ENCODE measurements around the gene SLX9. TPM values are rescaled to one million over a fixed set of nuclear protein-coding genes. Genes with fewer than 3 reads are reported as not detected.
"Not testable (repeated sequence)": the region's sequence is repeated elsewhere in the genome, so short reads cannot be mapped to it uniquely, and the experiment has no call there.

The SLX9 gene
- total and polyA plus RNA-seq, 10 donors: 6.1 to 35.4 (median 27.0) TPM

GRCh38 chr21:44926331-44927101, 13.3 kb upstream of the SLX9 start:
- H3K27me3 ChIP-seq (replicated peaks in 1 of 7): peaks cover 0 to 1% (median 0%) of the 10 kb centered on the region in 7 donors
- peak overlapping the region in 6 of 8 donors; percentile 10 to 86 (median 45) for H3K4me3 ChIP-seq
- intact Hi-C loops (cut with DNase I; ENCODE audit: low total_unique reads): loop anchor here (10.0 kb wide), 1 partner anchor 122 kb away; the partner anchor contains the start of gene UBE2G2
- H3K4me1 ChIP-seq: peaks cover 37 to 100% (median 94%) of the 10 kb centered on the region in 6 donors
- peaks cover 0 to 5% (median 0%) of the 10 kb centered on the region in 8 donors for H3K9me3 ChIP-seq
- no peaks in the 10 kb centered on the region for H3K36me3 ChIP-seq
- peak; percentile 89 for DNase-seq
- no peak for TF ChIP-seq CTCF (IDR thresholded peaks at IDR 0.05 in 8 of 11, conservative IDR thresholded peaks at IDR 0.05 in 3 of 11)
- peak; percentile 45 to 77 (median 65) for TF ChIP-seq POLR2AphosphoS5 (IDR thresholded peaks at IDR 0.05)
- 24 to 46% (median 27%) methylated on average over 22 to 24 of the region's 24 CpGs for WGBS, 5 donors
- peak overlapping the region; percentile 66 to 97 (median 90) for H3K27ac ChIP-seq

- TF ChIP-seq CTCF (IDR thresholded peaks at IDR 0.05 in 8 of 11, conservative IDR thresholded peaks at IDR 0.05 in 3 of 11) (no peak), POLR2AphosphoS5 (IDR thresholded peaks at IDR 0.05) (no peak)
- DNase-seq: no peak
- H3K27me3 ChIP-seq (replicated peaks in 1 of 7): peaks cover 0 to 8% (median 0%) of the 10 kb centered on the region in 7 donors
- peaks cover 0 to 5% (median 0%) of the 10 kb centered on the region in 8 donors for H3K9me3 ChIP-seq
- H3K36me3 ChIP-seq: no peaks in the 10 kb centered on the region
- 10 to 19% (median 14%) methylated on average over 4 of the region's 4 CpGs for WGBS, 5 donors
- peak overlapping the region; percentile 66 to 97 (median 90) for H3K27ac ChIP-seq
- intact Hi-C loops (cut with DNase I; ENCODE audit: low total_unique reads): loop anchor here (10.0 kb wide), 1 partner anchor 122 kb away; the partner anchor contains the start of gene UBE2G2
- peak overlapping the region in 7 of 8 donors; percentile 27 to 86 (median 45) for H3K4me3 ChIP-seq
- H3K4me1 ChIP-seq: peaks cover 42 to 100% (median 94%) of the 10 kb centered on the region in 6 donors
Measured at GRCh38 chr21:44927259-44927586, 12.6 kb upstream of the SLX9 start.

GRCh38 chr21:44927587-44928461, 12.0 kb upstream of the SLX9 start:
- Histone ChIP-seq H3K4me3 (peak overlapping the region in 7 of 8 donors; percentile 27 to 86 (median 45)), H3K27ac (peak overlapping the region; percentile 85 to 97 (median 90)), H3K27me3 (replicated peaks in 1 of 7) (peaks cover 0 to 14% (median 0%) of the 10 kb centered on the region in 7 donors), H3K4me1 (peaks cover 44 to 100% (median 94%) of the 10 kb centered on the region in 6 donors), H3K36me3 (no peaks in the 10 kb centered on the region), H3K9me3 (peaks cover 0 to 5% (median 0%) of the 10 kb centered on the region in 8 donors)
- WGBS, 5 donors: 17 to 28% (median 21%) methylated on average over 16 to 19 of the region's 19 CpGs
- TF ChIP-seq POLR2AphosphoS5 (IDR thresholded peaks at IDR 0.05) (peak; percentile 60 to 78 (median 78)), CTCF (IDR thresholded peaks at IDR 0.05 in 8 of 11, conservative IDR thresholded peaks at IDR 0.05 in 3 of 11) (no peak)
- intact Hi-C loops (cut with DNase I; ENCODE audit: low total_unique reads): loop anchor here (10.0 kb wide), 1 partner anchor 123 kb away; the partner anchor contains the start of gene UBE2G2
- DNase-seq: peak; percentile 96

GRCh38 chr21:44928500-44929241, 11.2 kb upstream of the SLX9 start:
- not testable (repeated sequence) for H3K9me3 ChIP-seq, H3K36me3 ChIP-seq
- peak overlapping the region in 6 of 8 donors; percentile 27 to 86 (median 45) for H3K4me3 ChIP-seq
- 55 to 84% (median 69%) methylated on average over 12 to 16 of the region's 16 CpGs for WGBS, 5 donors
- peak overlapping the region; percentile 27 to 97 (median 90) for H3K27ac ChIP-seq
- peak; percentile 71 for DNase-seq
- H3K27me3 ChIP-seq (replicated peaks in 1 of 7): peaks cover 0 to 23% (median 4%) of the 10 kb centered on the region in 7 donors
- H3K4me1 ChIP-seq: peaks cover 49 to 100% (median 97%) of the 10 kb centered on the region in 6 donors
- intact Hi-C loops (cut with DNase I; ENCODE audit: low total_unique reads): loop anchor here (10.0 kb wide), 1 partner anchor 124 kb away; the partner anchor contains the start of gene UBE2G2
